ENCODE measurements around the gene PGLYRP2. TPM values are rescaled to one million over a fixed set of nuclear protein-coding genes. Genes with fewer than 3 reads are reported as not detected.
"Not testable (repeated sequence)": the region's sequence is repeated elsewhere in the genome, so short reads cannot be mapped to it uniquely, and the experiment has no call there.

The PGLYRP2 gene
- total RNA-seq (2014; rRNA removed; shearing (Covaris generic)) = not detected in 2 replicates

GRCh38 chr19:15479391-15480345 is at the start of gene PGLYRP2:
Gene PGLYRP2, minus strand, starts transcription at chr19:15479501. Its CDS starts 130 bp downstream, at chr19:15479371.
- no peak for DNase-seq (ENCODE audit: low spot score)

GRCh38 chr19:15527705-15528104 is 48.4 kb upstream of the PGLYRP2 start:
- no peak for DNase-seq (ENCODE audit: low spot score)

GRCh38 chr19:15526408-15526807 is 47.1 kb upstream of the PGLYRP2 start:
- no peak for DNase-seq (ENCODE audit: low spot score)

GRCh38 chr19:15525291-15525690 is 46.0 kb upstream of the PGLYRP2 start:
- no peak for DNase-seq (ENCODE audit: low spot score)

- DNase-seq (ENCODE audit: low spot score) = no peak
Observed at GRCh38 chr19:15524781-15525180, 45.5 kb upstream of the PGLYRP2 start.

GRCh38 chr19:15519433-15519976 is 40.2 kb upstream of the PGLYRP2 start:
- no peak for DNase-seq (ENCODE audit: low spot score)

- no peak for DNase-seq (ENCODE audit: low spot score)
Observed at GRCh38 chr19:15517778-15518177, 38.5 kb upstream of the PGLYRP2 start.

- DNase-seq (ENCODE audit: low spot score) = no peak
Observed at GRCh38 chr19:15516363-15516762, 37.1 kb upstream of the PGLYRP2 start.

- DNase-seq (ENCODE audit: low spot score) = not testable (repeated sequence)
Observed at GRCh38 chr19:15515227-15515625, 35.9 kb upstream of the PGLYRP2 start.

- DNase-seq (ENCODE audit: low spot score) = no peak
Observed at GRCh38 chr19:15511671-15512424, 32.5 kb upstream of the PGLYRP2 start.

- DNase-seq (ENCODE audit: low spot score) = no peak
Observed at GRCh38 chr19:15508035-15508710, 28.9 kb upstream of the PGLYRP2 start, which contains the start of gene CYP4F22. Gene CYP4F22, plus strand, starts transcription at chr19:15508525. Its CDS starts 16,812 bp downstream, at chr19:15525337.

GRCh38 chr19:15507068-15508034 is 28.1 kb upstream of the PGLYRP2 start:
- no peak for DNase-seq (ENCODE audit: low spot score)

GRCh38 chr19:15506074-15506571 is 26.8 kb upstream of the PGLYRP2 start:
- DNase-seq (ENCODE audit: low spot score) = no peak

- no peak for DNase-seq (ENCODE audit: low spot score)
Observed at GRCh38 chr19:15502264-15502663, 23.0 kb upstream of the PGLYRP2 start.

GRCh38 chr19:15501596-15501995 is 22.3 kb upstream of the PGLYRP2 start:
- no peak for DNase-seq (ENCODE audit: low spot score)

- DNase-seq (ENCODE audit: low spot score) = no peak
Observed at GRCh38 chr19:15498910-15499309, 19.6 kb upstream of the PGLYRP2 start.

- DNase-seq (ENCODE audit: low spot score) = no peak
Observed at GRCh38 chr19:15498156-15498858, 19.0 kb upstream of the PGLYRP2 start.

GRCh38 chr19:15495151-15495550 is 15.8 kb upstream of the PGLYRP2 start:
- DNase-seq (ENCODE audit: low spot score) = no peak

GRCh38 chr19:15488489-15489226 is 9.4 kb upstream of the PGLYRP2 start:
- no peak for DNase-seq (ENCODE audit: low spot score)
